C4-2B (cell line): ENCODE results near the gene SLC6A6.

Source experiments
- H3K27ac ChIP-seq: fragments of 450-650 bp; 2 replicates; pipeline ENCODE4 v1.5.1; 2017
- ZFX ChIP-seq: fragments of 450-650 bp; IDR thresholded peaks from 2 replicates; pipeline ENCODE4 v1.6.1; 2017
- TF ChIP-seq, protein P1 (sequence below): fragments of 450-650 bp; conservative IDR thresholded peaks from 2 replicates; pipeline ENCODE4 v1.5.1; 2017; ENCODE audit warnings: mild to moderate bottlenecking

Gene SLC6A6

DNA sequence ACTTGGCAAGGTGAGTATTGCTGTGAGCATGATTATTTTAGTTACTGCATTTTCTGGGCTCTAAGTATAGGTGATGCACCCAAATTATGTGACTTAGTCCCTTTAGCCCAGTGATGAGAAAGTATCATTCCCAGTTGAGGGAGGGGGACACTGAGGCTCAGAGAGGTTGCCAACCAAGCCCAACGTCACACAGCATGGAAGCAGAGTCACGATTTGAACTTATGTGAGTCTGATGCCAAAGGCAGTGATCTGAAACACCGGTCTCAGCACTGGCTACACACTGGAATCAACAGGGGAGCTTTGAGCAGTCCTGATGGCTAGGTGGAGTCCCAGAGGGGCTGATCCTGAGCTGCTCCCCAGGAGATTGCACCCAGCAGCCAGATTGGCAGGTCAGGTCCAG is 39.5 kb upstream of the SLC6A6 start:
- no peak overlapping the region for H3K27ac ChIP-seq
- TF ChIP-seq, protein P1, sequence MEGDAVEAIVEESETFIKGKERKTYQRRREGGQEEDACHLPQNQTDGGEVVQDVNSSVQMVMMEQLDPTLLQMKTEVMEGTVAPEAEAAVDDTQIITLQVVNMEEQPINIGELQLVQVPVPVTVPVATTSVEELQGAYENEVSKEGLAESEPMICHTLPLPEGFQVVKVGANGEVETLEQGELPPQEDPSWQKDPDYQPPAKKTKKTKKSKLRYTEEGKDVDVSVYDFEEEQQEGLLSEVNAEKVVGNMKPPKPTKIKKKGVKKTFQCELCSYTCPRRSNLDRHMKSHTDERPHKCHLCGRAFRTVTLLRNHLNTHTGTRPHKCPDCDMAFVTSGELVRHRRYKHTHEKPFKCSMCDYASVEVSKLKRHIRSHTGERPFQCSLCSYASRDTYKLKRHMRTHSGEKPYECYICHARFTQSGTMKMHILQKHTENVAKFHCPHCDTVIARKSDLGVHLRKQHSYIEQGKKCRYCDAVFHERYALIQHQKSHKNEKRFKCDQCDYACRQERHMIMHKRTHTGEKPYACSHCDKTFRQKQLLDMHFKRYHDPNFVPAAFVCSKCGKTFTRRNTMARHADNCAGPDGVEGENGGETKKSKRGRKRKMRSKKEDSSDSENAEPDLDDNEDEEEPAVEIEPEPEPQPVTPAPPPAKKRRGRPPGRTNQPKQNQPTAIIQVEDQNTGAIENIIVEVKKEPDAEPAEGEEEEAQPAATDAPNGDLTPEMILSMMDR, result no peak
- no peak for TF ChIP-seq ZFX

DNA sequence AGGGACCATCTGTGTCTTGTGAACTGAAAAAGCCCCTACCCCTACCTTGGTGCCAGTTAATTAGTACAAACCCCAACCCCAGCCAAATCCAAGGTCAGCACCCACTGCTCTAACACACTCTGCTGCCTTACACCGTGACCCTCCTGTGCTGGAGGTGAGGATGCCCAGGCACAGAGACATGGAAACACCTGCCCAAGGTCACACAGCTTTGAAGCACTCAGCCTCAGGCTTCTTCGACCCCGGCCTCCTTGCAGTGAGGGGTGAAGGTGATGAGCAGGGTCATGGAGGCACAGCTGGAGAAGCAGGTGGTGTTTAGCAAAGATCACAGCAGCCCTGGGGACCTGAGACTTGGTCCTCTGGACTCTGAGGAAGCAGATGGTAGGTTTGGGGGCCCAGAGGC is 39.0 kb upstream of the SLC6A6 start:
- TF ChIP-seq, protein P1, result no peak
- no peak for TF ChIP-seq ZFX
- H3K27ac ChIP-seq, result no peak overlapping the region

DNA sequence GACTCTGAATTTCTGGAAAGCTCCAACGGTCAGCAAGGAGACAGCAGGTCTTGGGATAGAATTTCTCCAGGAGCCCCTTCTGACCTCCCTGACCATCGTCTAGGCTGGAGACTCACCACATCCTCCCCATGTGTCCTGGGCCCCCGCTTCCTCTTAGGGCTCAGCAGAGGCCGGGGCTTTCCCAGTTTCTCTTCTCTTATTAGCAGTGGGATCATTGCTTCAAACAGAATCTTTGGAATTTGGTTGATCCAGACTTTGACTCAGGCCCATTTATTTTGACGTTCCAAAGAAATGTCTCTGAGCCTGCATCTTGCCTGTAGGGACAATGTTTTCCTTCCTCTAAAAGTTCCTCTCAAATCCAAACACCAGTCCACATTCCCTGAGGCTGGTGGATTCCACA is 38.4 kb upstream of the SLC6A6 start:
- TF ChIP-seq ZFX, result no peak
- TF ChIP-seq, protein P1, result no peak
- H3K27ac ChIP-seq, result no peak overlapping the region

- TF ChIP-seq ZFX, result no peak
- TF ChIP-seq, protein P1, result no peak
- no peak overlapping the region for H3K27ac ChIP-seq
Measured at GRCh38 chr3:14364580-14365292, 37.7 kb upstream of the SLC6A6 start.

DNA sequence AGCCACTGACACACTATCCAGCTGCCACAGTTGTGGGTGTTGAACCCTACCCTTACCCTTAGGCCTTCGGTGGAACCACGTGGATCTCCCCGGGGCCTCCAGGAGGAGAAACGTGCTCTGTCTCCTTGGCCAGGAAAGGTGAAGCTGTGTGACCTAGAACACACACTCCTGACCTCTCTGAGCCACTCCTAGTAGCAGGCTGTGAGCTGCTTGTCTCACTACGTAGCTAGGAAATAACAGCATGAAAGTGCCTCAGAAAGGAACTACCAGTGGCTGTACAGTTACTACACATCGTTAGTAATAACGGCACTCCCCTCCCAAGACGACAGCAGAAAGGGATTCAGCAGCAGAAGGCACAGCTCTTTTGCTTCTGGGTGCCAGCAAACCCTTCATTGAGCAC is 36.2 kb upstream of the SLC6A6 start:
- TF ChIP-seq, protein P1, result no peak
- TF ChIP-seq ZFX, result no peak
- no peak overlapping the region for H3K27ac ChIP-seq

DNA sequence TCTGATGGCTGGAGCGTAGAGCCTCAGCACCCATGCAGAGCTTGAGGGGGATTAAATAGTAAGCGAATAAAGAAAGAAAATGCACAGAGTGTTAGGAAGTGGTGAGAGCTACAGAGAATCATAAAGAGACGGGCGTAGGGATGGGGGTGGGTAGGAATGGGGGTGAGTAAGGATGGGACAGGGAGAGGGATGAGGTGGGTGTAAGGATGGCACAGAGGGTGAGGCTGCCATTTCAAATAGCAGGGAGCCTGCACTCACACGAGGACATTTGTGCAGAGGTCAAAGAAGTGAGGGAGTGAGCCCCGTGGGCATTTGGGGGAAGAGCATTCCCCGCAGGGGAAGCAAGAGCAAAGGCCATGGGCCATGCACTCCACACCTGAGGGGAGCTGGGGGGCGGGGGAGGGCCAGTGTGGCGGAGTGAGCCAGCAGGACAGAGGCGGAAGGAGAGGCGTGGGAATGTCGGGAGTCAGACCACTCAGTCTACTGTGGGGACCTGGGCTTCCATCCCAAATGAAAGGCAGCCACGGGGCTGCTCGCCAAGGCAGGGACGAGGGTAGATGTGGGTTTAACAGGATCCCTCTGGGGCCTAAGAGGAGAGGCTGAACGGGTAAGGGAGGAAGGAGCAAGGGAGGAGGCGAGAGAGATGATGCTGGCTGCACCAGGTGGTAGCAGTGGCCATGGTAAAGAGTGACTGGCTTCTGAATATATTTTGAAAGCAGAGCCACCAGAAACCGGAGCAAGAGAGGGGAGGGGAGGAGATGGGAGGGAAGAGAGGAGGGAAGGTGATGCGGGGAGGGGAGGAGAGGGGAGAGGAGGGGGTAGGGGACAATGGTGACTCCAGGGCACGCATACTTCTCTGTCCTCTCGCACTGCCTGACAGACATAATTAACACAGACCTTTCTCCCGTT is 35.2 kb upstream of the SLC6A6 start:
- TF ChIP-seq, protein P1, result no peak
- no peak for TF ChIP-seq ZFX
- H3K27ac ChIP-seq, result no peak overlapping the region

DNA sequence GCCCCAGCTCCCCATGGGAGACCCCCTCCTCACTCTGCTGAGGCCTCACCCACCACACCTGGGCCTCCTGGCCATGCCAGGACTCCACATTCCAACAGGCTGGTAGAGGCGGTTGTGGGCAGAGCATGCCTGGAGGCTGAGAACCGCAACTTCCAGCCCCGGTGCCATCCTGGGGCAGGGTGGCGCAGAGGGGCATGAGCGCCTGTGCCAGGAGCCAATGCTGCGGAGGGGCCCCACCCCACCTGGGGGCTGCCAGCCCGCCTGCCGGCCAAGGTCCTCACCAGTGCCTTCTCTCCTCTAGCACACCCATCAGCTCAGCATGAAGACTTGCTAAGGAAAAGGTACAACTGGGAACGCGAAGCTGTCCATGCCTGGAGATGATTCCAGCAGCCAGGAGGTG is 34.3 kb upstream of the SLC6A6 start:
- H3K27ac ChIP-seq, result no peak overlapping the region
- no peak for TF ChIP-seq ZFX
- TF ChIP-seq, protein P1, result no peak
